ENCODE data around the gene THOP1. TPM values are rescaled to one million over a fixed set of nuclear protein-coding genes. Genes with fewer than 3 reads are reported as not detected.

Gene THOP1
- polyA plus RNA-seq, 4 donors: 41.4 to 62.6 (median 42.7) TPM

GRCh38 chr19:2799273-2800020, 14.1 kb downstream of the THOP1 start:
- DNase-seq (ENCODE audit: low read depth in 4 of 4, low spot score in 3 of 4): no peak

- DNase-seq (ENCODE audit: low read depth in 4 of 4, low spot score in 3 of 4): no peak
Observed at GRCh38 chr19:2800506-2800905, 15.2 kb downstream of the THOP1 start.

- DNase-seq (ENCODE audit: low read depth in 4 of 4, low spot score in 3 of 4): no peak
Observed at GRCh38 chr19:2802826-2803225, 17.5 kb downstream of the THOP1 start.

- DNase-seq (ENCODE audit: low read depth in 4 of 4, low spot score in 3 of 4): no peak
Observed at GRCh38 chr19:2803486-2804155, 18.3 kb downstream of the THOP1 start.

- DNase-seq (ENCODE audit: low read depth in 4 of 4, low spot score in 3 of 4): no peak
Observed at GRCh38 chr19:2804156-2805004, 19.1 kb downstream of the THOP1 start.

- no peak for DNase-seq (ENCODE audit: low read depth in 4 of 4, low spot score in 3 of 4)
Observed at GRCh38 chr19:2805261-2805900, 20.1 kb downstream of the THOP1 start.

GRCh38 chr19:2805991-2806649, 20.8 kb downstream of the THOP1 start:
- no peak for DNase-seq (ENCODE audit: low read depth in 4 of 4, low spot score in 3 of 4)

GRCh38 chr19:2806736-2807378, 21.6 kb downstream of the THOP1 start:
- DNase-seq (ENCODE audit: low read depth in 4 of 4, low spot score in 3 of 4): no peak

- DNase-seq (ENCODE audit: low read depth in 4 of 4, low spot score in 3 of 4): no peak
Observed at GRCh38 chr19:2807379-2808128, 22.3 kb downstream of the THOP1 start.

- DNase-seq (ENCODE audit: low read depth in 4 of 4, low spot score in 3 of 4): no peak
Observed at GRCh38 chr19:2808129-2808941, 23.0 kb downstream of the THOP1 start.

GRCh38 chr19:2809387-2810140, 24.3 kb downstream of the THOP1 start:
- no peak for DNase-seq (ENCODE audit: low read depth in 4 of 4, low spot score in 3 of 4)

- no peak for DNase-seq (ENCODE audit: low read depth in 4 of 4, low spot score in 3 of 4)
Observed at GRCh38 chr19:2810141-2811091, 25.1 kb downstream of the THOP1 start.

- no peak for DNase-seq (ENCODE audit: low read depth in 4 of 4, low spot score in 3 of 4)
Observed at GRCh38 chr19:2811221-2811722, 26.0 kb downstream of the THOP1 start.

- no peak for DNase-seq (ENCODE audit: low read depth in 4 of 4, low spot score in 3 of 4)
Observed at GRCh38 chr19:2811735-2812413, 26.6 kb downstream of the THOP1 start.

GRCh38 chr19:2812414-2813234, 27.3 kb downstream of the THOP1 start:
- DNase-seq (ENCODE audit: low read depth in 4 of 4, low spot score in 3 of 4): no peak

Data from right renal pelvis (tissue), 4 donors.